Smooth muscle cell (in vitro differentiated cells): Measurements from ENCODE around the gene TBC1D24. TPM values are rescaled to one million over a fixed set of nuclear protein-coding genes. Genes with fewer than 3 reads are reported as not detected.
A peak's percentile ranks its signal among the peaks of the same experiment; 100 is the strongest.

Experiments used
- DNase-seq: peaks from one replicate; lab custom pipeline; 2025; ENCODE audit not compliant: unreplicated experiment; lab: John Stamatoyannopoulos, UW
- H2AFZ ChIP-seq: fragments of 200-600 bp; sonication (generic); 2 replicates; pipeline ENCODE4 v1.6.0; 2016; ENCODE audit warnings: antibody characterized with exemption, low read depth, mild to moderate bottlenecking
- H3F3A ChIP-seq: fragments of 200-600 bp; sonication (generic); 2 replicates; pipeline ENCODE4 v1.6.0; 2017; ENCODE audit warnings: antibody characterized with exemption, low read depth
- H3K27ac ChIP-seq: fragments of 200-600 bp; sonication (generic); 2 replicates; pipeline ENCODE4 v1.5.1; 2016; ENCODE audit warnings: low read depth, mild to moderate bottlenecking
- H3K27me3 ChIP-seq: fragments of 200-600 bp; sonication (generic); 2 replicates; pipeline ENCODE4 v1.6.1; 2016; ENCODE audit warnings: low read depth, mild to moderate bottlenecking
- H3K36me3 ChIP-seq: fragments of 200-600 bp; sonication (generic); 2 replicates; pipeline ENCODE4 v1.5.1; 2016; ENCODE audit warnings: low read depth
- H3K4me1 ChIP-seq: fragments of 200-600 bp; sonication (generic); 2 replicates; pipeline ENCODE4 v1.5.1; 2016; ENCODE audit warnings: low read depth
- H3K4me2 ChIP-seq: fragments of 200-600 bp; sonication (generic); 2 replicates; pipeline ENCODE4 v1.6.0; 2016; ENCODE audit warnings: mild to moderate bottlenecking
- H3K4me3 ChIP-seq: fragments of 200-600 bp; sonication (generic); 2 replicates; pipeline ENCODE4 v1.5.1; 2016; ENCODE audit warnings: mild to moderate bottlenecking
- H3K79me2 ChIP-seq: fragments of 200-600 bp; sonication (generic); 2 replicates; pipeline ENCODE4 v1.6.0; 2016; ENCODE audit warnings: low read depth, mild to moderate bottlenecking
- H3K9ac ChIP-seq: fragments of 200-600 bp; sonication (generic); 2 replicates; pipeline ENCODE4 v1.6.0; 2016; ENCODE audit warnings: low read depth
- H3K9me3 ChIP-seq: fragments of 200-600 bp; sonication (generic); replicated peaks from 2 replicates; pipeline ENCODE4 v1.5.1; 2016; ENCODE audit warnings: low read depth
- H4K20me1 ChIP-seq: fragments of 200-600 bp; sonication (generic); 2 replicates; pipeline ENCODE4 v1.6.0; 2016; ENCODE audit warnings: low read depth
- WGBS: methylation state at CpG from one replicate; pipeline ENCODE4 v1.1.7; 2016; ENCODE audit warnings: low lambda C conversion rate; 5-methylcytosine and 5-hydroxymethylcytosine counted together
- polyA plus RNA-seq: library from polyadenylated mRNA; unstranded; fragments of >200 nt; fragmentation: Nextera tagmentation; extraction: Ambion mirVana; gene quantifications from 2 replicates; pipeline ENCODE4 v1.2.1, GENCODE V29; 2016
- total RNA-seq: library from RNA; depleted of rRNA; stranded (reverse); fragments of >200 nt; gene quantifications from 2 replicates; pipeline ENCODE4 v1.2.3, GENCODE V29; 2014
- TF ChIP-seq, protein P1 (sequence below): fragments of 200-600 bp; sonication (generic); IDR thresholded peaks from 2 replicates; pipeline ENCODE4 v1.5.1; 2017; ENCODE audit warnings: borderline replicate concordance, mild to moderate bottlenecking, antibody characterized with exemption; ENCODE audit not compliant: insufficient read depth, poor library complexity, severe bottlenecking

TBC1D24 gene
- total and polyA plus RNA-seq, 2 experiments from 2014 or later: 5.5 to 9.2 TPM

DNA sequence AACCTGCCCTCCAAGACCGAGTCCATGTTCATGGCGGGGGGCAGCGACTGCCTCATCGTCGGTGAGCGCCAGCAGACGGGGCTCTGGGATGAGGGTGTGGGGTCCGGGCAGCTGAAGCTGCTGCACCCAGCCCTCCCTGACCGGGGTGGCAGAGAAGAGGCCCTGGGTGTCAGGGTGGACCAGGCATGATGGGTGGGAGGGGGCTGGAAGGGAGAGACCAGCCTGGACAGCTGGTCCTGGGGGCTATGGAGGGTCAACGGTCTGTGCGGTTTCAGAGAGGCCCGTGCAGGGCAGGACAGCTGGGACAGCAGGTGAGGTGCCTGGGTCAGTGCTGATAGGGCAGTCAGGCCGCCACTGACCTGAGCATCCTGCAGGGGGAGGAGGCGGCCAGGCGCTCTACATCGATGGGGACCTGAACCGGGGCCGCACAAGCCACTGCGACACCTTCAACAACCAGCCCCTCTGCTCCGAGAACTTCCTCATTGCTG, 25.5 kb downstream of the TBC1D24 start:
- Histone ChIP-seq H2AFZ (no peak overlapping the region), H3K27me3 (no peaks in the 10 kb centered on the region), H3K79me2 (no peaks in the 10 kb centered on the region), H4K20me1 (no peaks in the 10 kb centered on the region), H3K27ac (no peak overlapping the region), H3K4me2 (no peak overlapping the region), H3K4me3 (no peak overlapping the region), H3K4me1 (no peaks in the 10 kb centered on the region), H3K9ac (no peak overlapping the region), H3K9me3 (no peaks in the 10 kb centered on the region), H3K36me3 (no peaks in the 10 kb centered on the region), H3F3A (peaks cover 5% of the 10 kb centered on the region)
- TF ChIP-seq, protein P1, sequence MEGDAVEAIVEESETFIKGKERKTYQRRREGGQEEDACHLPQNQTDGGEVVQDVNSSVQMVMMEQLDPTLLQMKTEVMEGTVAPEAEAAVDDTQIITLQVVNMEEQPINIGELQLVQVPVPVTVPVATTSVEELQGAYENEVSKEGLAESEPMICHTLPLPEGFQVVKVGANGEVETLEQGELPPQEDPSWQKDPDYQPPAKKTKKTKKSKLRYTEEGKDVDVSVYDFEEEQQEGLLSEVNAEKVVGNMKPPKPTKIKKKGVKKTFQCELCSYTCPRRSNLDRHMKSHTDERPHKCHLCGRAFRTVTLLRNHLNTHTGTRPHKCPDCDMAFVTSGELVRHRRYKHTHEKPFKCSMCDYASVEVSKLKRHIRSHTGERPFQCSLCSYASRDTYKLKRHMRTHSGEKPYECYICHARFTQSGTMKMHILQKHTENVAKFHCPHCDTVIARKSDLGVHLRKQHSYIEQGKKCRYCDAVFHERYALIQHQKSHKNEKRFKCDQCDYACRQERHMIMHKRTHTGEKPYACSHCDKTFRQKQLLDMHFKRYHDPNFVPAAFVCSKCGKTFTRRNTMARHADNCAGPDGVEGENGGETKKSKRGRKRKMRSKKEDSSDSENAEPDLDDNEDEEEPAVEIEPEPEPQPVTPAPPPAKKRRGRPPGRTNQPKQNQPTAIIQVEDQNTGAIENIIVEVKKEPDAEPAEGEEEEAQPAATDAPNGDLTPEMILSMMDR: no peak
- DNase-seq: no peak
- 95% methylated on average over 17 of the region's 20 CpGs for WGBS

DNA sequence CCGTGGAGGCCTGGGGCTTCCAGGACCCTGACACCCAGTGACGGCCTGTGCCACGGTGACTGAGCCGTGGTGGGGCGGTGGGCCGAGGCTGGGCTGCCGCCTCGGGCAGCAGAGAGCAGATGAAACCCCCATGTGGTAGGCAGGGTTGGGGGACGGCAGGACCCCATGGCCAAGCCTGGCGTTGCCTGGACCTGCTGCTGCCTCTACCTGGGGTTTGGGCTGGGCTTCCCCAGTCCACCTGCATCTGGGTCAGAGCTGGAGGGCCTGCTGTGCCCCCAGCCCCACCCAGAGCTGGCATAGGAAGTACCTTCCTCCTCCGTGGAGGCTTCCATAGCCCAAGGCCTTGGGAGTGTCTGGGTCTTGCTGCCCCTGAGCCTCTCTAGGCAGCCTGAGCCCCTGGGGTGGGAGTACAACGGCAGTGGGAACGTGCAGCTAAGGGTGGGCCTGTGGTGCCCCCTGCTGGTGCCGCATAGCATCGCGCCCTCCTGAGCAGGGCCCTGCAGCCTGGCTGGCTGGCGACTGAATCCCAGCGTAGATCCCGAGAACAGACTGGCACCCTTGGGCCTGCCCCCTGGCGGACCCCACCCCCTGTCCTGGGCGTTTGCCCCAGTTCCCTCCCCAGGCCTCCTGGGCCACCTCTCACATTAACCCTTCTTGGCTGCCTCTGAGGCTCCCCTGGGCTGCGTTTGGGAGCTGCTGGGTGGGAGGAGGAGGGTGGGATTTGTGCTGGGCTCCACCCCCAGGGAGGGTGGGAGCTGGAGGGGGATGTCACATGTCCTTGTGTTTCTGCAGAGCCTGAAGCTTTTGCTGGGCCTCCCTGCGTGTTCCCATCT, 26.2 kb downstream of the TBC1D24 start:
- H4K20me1 ChIP-seq: no peaks in the 10 kb centered on the region
- peaks cover 5% of the 10 kb centered on the region for H3F3A ChIP-seq
- H3K9ac ChIP-seq: no peak overlapping the region
- peak overlapping the region; percentile 42 for H3K4me3 ChIP-seq
- no peaks in the 10 kb centered on the region for H3K27me3 ChIP-seq
- H3K4me2 ChIP-seq: peak overlapping the region; percentile 81
- no peak overlapping the region for H2AFZ ChIP-seq
- TF ChIP-seq, protein P1: peak; percentile 99
- H3K79me2 ChIP-seq: no peaks in the 10 kb centered on the region
- WGBS: 46% methylated on average over 20 of the region's 23 CpGs
- H3K4me1 ChIP-seq: no peaks in the 10 kb centered on the region
- DNase-seq: peak; percentile 83
- no peak overlapping the region for H3K27ac ChIP-seq
- H3K36me3 ChIP-seq: no peaks in the 10 kb centered on the region
- H3K9me3 ChIP-seq: no peaks in the 10 kb centered on the region

DNA sequence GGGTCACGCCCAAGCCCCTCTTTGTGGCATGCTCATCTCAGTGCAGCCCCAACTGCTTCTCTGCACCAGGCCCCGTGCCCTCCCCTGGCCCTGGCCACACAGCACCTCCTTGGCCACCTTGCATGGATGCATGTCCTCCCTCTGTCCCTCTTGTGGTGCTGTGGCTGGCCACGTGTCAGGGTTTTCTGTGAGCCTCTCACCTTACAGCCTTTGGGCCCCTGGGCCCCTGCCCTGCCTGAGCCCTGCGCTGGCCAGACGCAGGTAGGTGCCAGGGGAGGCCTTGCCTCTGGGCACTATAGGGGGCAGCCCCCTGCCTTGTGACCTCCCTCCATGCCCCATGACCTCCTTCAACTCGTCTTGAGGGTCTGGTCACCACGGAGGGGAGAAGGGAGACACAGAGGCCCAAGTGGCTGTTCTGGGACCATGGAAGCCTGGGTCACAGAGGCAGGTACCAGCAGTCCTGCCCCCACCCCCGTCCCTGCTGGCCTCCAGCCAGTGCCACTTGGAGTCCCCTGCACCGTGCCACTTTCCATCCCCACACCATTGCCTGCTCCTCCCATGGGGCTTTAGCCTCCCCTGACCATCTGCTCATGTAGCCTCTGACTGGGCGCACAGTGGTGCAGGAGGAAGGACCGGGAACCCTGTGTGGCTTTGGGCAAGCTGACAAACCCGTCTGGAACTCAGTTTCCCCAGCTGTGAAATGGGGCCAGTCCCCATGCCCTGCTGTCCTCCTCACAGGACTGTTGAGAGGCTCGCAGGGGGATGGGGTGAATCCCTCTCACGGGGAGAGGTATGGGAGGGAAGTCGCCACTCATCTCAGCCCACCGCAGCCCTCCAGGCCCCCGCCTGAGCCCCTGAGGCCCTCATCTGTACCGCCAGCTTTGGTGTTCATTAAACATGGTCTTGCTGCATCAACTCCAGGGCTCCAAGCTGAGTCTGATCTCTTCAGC, 27.3 kb downstream of the TBC1D24 start:
- no peak overlapping the region for H3K9ac ChIP-seq

More for the DNA sequence above, 27.3 kb downstream of the TBC1D24 start:
- 84% methylated on average over 18 of the region's 18 CpGs for WGBS
- no peaks in the 10 kb centered on the region for H3K4me1 ChIP-seq
- H3K27ac ChIP-seq: peak overlapping the region; percentile 52
- H3K36me3 ChIP-seq: no peaks in the 10 kb centered on the region
- no peak overlapping the region for H3K4me3 ChIP-seq
- TF ChIP-seq, protein P1: no peak
- no peaks in the 10 kb centered on the region for H3K27me3 ChIP-seq
- H3F3A ChIP-seq: peaks cover 5% of the 10 kb centered on the region
- peak overlapping the region; percentile 72 for H3K4me2 ChIP-seq
- DNase-seq: no peak
- no peaks in the 10 kb centered on the region for H3K79me2 ChIP-seq
- no peaks in the 10 kb centered on the region for H4K20me1 ChIP-seq
- H2AFZ ChIP-seq: no peak overlapping the region
- H3K9me3 ChIP-seq: no peaks in the 10 kb centered on the region
